Ovary (tissue), 9 donors: Measurements from ENCODE around the gene ANAPC1. TPM values are rescaled to one million over a fixed set of nuclear protein-coding genes. Genes with fewer than 3 reads are reported as not detected.
A peak's percentile ranks its signal among the peaks of the same experiment; 100 is the strongest.

Experiments
- DNase-seq, 5 donors: peaks; one replicate each; pipeline ENCODE4 v3.0.0-alpha.2; 2019 to 2020
- H3K27ac ChIP-seq, 2 donors: fragments of 200-600 bp; one replicate each; pipeline versions ENCODE4 v1.5.1 to v1.8.0; 2019 to 2022
- H3K27me3 ChIP-seq: fragments of 200-600 bp; one replicate; pipeline ENCODE4 v1.8.0; 2022
- H3K36me3 ChIP-seq: fragments of 200-600 bp; sonication (generic); one replicate; pipeline ENCODE4 v1.5.1; 2019
- H3K4me1 ChIP-seq: one replicate; pipeline ENCODE4 v1.8.1; 2013; ENCODE audit warnings: mild to moderate bottlenecking, moderate library complexity; ENCODE audit not compliant: insufficient read depth
- H3K4me3 ChIP-seq: fragments of 200-600 bp; sonication (generic); one replicate; pipeline ENCODE4 v1.5.1; 2017
- H3K9me3 ChIP-seq, 2 donors: fragments of 200-600 bp in 1 of 2; sonication (generic) in 1 of 2; one replicate each; pipeline versions ENCODE4 v1.5.1 to v1.8.1; 2013 to 2019; ENCODE audit warnings: mild to moderate bottlenecking in 1 of 2, moderate library complexity in 1 of 2
- EP300 ChIP-seq: sonication (generic); formaldehyde crosslinking; IDR thresholded peaks from one replicate; pipeline ENCODE4 v1.6.1; 2017; ENCODE audit warnings: antibody characterized with exemption
- POLR2A ChIP-seq: fragments of 450-650 bp; IDR thresholded peaks from one replicate; pipeline ENCODE4 v1.6.1; 2017; ENCODE audit warnings: antibody characterized with exemption, mild to moderate bottlenecking, moderate library complexity
- WGBS, 3 donors: extraction: QIAGEN DNeasy Blood & Tissue Kit in 1 of 3; methylation state at CpG; one replicate each; pipeline versions ENCODE4 v1.1.5 to v1.1.7; 2013 to 2017; 5-methylcytosine and 5-hydroxymethylcytosine counted together
- intact Hi-C, 4 donors: fragments of 100-400 bp; cut with DNase I; formaldehyde crosslinking; loops; one replicate each; pipeline versions ENCODE4 v1.11.0 to v1.15.1; 2022 to 2023
- polyA plus RNA-seq, 2 donors: library from polyadenylated mRNA; stranded (reverse); fragments of 200-250 nt in 1 of 2; fragments of 350-450 nt in 1 of 2; fragmentation: Illumina TruSeq in 1 of 2; extraction: RNeasy Lipid Tissue Mini Kit (QIAGEN cat#74804) in 1 of 2; gene quantifications; one replicate each; pipeline ENCODE4 v1.2.3, GENCODE V29; 2013 to 2014
- total RNA-seq, 7 donors: library from RNA; depleted of rRNA in 2 of 7; stranded (reverse); fragments of >200 nt in 2 of 7; fragmentation: NEBNext Ultra II Directional in 3 of 7; extraction: Animal tissue kit (Norgen Biotek cat#: 25700) in 3 of 7; gene quantifications; one replicate each; pipeline versions ENCODE4 v1.1.0 to v1.2.4, GENCODE V29; 2016 to 2023
- TF ChIP-seq, protein P1 (sequence below), 3 donors: fragments of 450-650 bp in 2 of 3; fragments of 200-600 bp in 1 of 3; IDR thresholded peaks; one replicate each; pipeline versions ENCODE4 v1.5.1 to v1.8.0; 2016 to 2022; ENCODE audit warnings: antibody characterized with exemption in 3 of 3, mild to moderate bottlenecking in 1 of 3
- donor health status: DM: no; HTN: no; CAD: no; lungs with moderate emphysema.
- donor health status: DM: no; HTN: no; CAD: no.
- donor health status: Bipolar disorder and iron deficiency.
- donor health status: DM: yes; HTN: yes; CAD: no.
- donor health status: DM: no; HTN: no; CAD: no.
- donor health status: DM: yes; HTN: yes; CAD: no.

Gene ANAPC1
- total and polyA plus RNA-seq, 9 donors = 7.6 to 43.3 (median 31.9) TPM

DNA sequence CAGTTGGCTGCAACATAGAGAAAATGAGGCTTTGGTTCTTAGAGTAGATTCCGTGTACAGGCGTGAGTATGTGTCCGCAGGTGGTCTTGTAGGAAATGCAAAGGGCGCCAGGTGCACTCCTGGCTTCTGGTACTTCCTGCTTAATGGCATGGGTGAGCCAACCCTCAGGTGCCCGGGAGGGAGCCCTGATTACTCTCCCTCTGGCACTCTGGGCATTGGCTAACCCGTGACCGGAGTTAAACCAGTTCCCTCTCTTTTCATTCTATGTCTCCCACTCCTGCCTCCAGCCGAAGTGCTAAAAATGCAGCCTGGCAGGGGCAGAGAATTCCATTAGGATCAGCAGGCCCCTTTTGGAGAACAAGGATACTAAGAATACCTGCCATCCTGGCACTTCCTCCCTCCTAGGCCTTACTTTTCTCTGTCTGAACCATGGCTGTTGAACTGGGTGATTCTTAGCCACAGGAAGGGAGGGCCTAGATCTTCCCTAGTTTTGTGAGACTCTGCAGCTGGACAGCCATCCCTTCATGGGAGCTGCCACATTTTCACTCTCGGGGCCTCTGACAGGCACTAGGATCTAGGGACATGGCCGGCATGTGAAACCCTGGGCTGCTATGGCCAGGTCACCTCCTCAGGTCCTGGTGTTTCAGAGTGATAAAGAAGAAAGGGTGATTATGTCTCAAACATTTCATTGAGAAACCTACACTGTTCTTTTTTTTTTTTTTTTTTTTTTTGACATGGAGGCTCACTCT is 20.9 kb upstream of the ANAPC1 start:
- DNase-seq = no peak
- H3K27ac ChIP-seq = no peak overlapping the region
- no peaks in the 10 kb centered on the region for H3K36me3 ChIP-seq
- intact Hi-C loops = loop anchor here in 2 of 4 donors (5.0 to 10.0 kb wide), 2 partner anchors 50 to 127 kb away; no protein-coding TSS in a partner anchor
- no peaks in the 10 kb centered on the region for H3K27me3 ChIP-seq
- TF ChIP-seq, protein P1, sequence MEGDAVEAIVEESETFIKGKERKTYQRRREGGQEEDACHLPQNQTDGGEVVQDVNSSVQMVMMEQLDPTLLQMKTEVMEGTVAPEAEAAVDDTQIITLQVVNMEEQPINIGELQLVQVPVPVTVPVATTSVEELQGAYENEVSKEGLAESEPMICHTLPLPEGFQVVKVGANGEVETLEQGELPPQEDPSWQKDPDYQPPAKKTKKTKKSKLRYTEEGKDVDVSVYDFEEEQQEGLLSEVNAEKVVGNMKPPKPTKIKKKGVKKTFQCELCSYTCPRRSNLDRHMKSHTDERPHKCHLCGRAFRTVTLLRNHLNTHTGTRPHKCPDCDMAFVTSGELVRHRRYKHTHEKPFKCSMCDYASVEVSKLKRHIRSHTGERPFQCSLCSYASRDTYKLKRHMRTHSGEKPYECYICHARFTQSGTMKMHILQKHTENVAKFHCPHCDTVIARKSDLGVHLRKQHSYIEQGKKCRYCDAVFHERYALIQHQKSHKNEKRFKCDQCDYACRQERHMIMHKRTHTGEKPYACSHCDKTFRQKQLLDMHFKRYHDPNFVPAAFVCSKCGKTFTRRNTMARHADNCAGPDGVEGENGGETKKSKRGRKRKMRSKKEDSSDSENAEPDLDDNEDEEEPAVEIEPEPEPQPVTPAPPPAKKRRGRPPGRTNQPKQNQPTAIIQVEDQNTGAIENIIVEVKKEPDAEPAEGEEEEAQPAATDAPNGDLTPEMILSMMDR (IDR thresholded peaks at IDR 0.05) = no peak
- TF ChIP-seq EP300 = no peak
- TF ChIP-seq POLR2A = no peak
- no peak overlapping the region for H3K4me3 ChIP-seq
- 88 to 94% (median 90%) methylated on average over 10 of the region's 10 CpGs for WGBS, 3 donors
- peaks cover 11% of the 10 kb centered on the region for H3K4me1 ChIP-seq
- H3K9me3 ChIP-seq = no peaks in the 10 kb centered on the region

DNA sequence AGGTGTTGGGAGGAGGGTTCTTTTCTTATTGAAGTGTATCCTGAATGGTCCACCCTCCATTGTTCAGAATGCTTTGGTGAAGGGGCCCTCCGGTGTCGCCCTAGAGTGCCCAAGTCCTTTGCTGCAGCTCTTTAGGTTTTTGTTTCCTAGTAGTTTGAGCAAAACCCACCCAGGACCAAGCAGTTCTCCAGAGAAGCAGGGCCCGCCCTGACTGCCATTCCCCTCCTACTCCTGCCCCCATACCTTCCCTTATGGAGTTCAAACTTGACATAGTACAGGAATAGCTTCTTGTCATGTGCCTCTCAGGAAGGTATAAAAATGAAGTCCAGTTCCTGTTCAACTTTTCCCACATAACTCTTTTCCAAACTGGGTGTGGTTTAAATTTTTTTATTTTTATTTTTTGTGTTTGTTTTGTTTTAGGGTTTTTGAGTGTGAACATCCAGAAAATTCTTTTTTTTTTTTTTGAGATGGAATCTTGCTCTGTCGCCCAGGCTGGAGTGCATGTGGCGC is 20.0 kb upstream of the ANAPC1 start:
- H3K9me3 ChIP-seq = no peaks in the 10 kb centered on the region

DNA sequence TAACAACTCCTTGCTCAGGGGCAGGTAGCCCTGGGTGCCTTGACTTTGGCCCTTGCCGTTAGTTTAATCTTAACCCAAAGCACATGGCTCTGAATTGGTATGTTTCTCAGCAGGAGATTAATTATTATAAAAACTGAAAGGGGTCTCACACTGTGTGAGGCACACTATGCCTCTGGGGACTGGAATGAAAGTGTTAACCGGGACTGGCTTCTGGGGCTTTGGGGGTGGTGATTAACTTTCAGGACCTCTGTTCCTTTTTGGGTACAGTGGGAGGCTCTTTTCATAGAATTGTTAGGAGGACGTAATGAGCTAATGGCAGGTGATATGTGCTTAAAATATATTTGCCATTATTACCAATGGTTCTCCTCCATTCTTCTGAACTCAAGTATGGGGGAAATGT is 19.5 kb upstream of the ANAPC1 start:
- H3K27me3 ChIP-seq = no peaks in the 10 kb centered on the region
- H3K27ac ChIP-seq = no peak overlapping the region
- no peak for TF ChIP-seq POLR2A
- no peak for TF ChIP-seq EP300
- TF ChIP-seq, protein P1 (IDR thresholded peaks at IDR 0.05) = no peak
- DNase-seq = no peak
- 71 to 86% (median 75%) methylated on average over 3 of the region's 3 CpGs for WGBS, 3 donors
- no peaks in the 10 kb centered on the region for H3K36me3 ChIP-seq
- peaks cover 11% of the 10 kb centered on the region for H3K4me1 ChIP-seq
- intact Hi-C loops = loop anchor here in 2 of 4 donors (5.0 to 10.0 kb wide), 2 partner anchors 51 to 129 kb away; no protein-coding TSS in a partner anchor
- no peaks in the 10 kb centered on the region for H3K9me3 ChIP-seq
- H3K4me3 ChIP-seq = no peak overlapping the region

More for the DNA sequence above, 20.0 kb upstream of the ANAPC1 start:
- 90 to 95% (median 90%) methylated on average over 5 of the region's 5 CpGs for WGBS, 3 donors
- H3K27me3 ChIP-seq = no peaks in the 10 kb centered on the region
- H3K4me1 ChIP-seq = peaks cover 11% of the 10 kb centered on the region
- TF ChIP-seq, protein P1 (IDR thresholded peaks at IDR 0.05) = no peak
- no peak for TF ChIP-seq POLR2A
- no peak for TF ChIP-seq EP300
- no peaks in the 10 kb centered on the region for H3K36me3 ChIP-seq
- no peak overlapping the region for H3K27ac ChIP-seq
- intact Hi-C loops = loop anchor here in 2 of 4 donors (5.0 to 10.0 kb wide), 2 partner anchors 51 to 128 kb away; no protein-coding TSS in a partner anchor
- H3K4me3 ChIP-seq = no peak overlapping the region
- DNase-seq = no peak

DNA sequence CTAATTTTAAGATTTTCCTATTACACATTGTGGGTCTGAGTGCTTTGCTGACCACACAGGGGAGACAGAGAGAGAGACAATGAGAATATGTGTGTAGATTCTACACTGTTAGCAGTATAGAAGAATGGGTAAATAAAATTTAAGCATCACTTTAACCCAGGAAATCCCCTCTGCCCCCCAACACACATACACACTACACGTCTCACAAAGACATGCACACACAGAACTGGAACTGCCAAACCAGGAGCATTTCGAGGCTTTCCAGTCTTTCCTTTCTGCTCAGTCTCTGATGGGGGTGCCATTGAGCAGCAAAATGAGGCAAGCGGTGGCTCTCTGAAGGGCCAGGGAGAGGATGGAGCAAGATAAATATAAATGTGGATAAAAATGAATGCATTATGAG is 16.9 kb upstream of the ANAPC1 start:
- Histone ChIP-seq H3K4me3 (no peak overlapping the region), H3K9me3 (no peaks in the 10 kb centered on the region), H3K27me3 (no peaks in the 10 kb centered on the region), H3K36me3 (no peaks in the 10 kb centered on the region), H3K27ac (no peak overlapping the region), H3K4me1 (peaks cover 5% of the 10 kb centered on the region)
- DNase-seq = peak in 2 of 5 donors; percentile 22 to 44
- intact Hi-C loops = loop anchor here in 2 of 4 donors (5.0 to 10.0 kb wide), 2 partner anchors 54 to 131 kb away; no protein-coding TSS in a partner anchor
- 7 to 10% (median 8%) methylated on average over 3 of the region's 3 CpGs for WGBS, 3 donors
- TF ChIP-seq, protein P1 (IDR thresholded peaks at IDR 0.05) = peak in 2 of 3 donors; percentile 24 to 32
- TF ChIP-seq EP300 = no peak
